ENCODE results near the gene GATAD2A. TPM values are rescaled to one million over a fixed set of nuclear protein-coding genes. Genes with fewer than 3 reads are reported as not detected.

Gene GATAD2A
- total RNA-seq, 1 experiment from 2014 or later = 189 TPM

DNA sequence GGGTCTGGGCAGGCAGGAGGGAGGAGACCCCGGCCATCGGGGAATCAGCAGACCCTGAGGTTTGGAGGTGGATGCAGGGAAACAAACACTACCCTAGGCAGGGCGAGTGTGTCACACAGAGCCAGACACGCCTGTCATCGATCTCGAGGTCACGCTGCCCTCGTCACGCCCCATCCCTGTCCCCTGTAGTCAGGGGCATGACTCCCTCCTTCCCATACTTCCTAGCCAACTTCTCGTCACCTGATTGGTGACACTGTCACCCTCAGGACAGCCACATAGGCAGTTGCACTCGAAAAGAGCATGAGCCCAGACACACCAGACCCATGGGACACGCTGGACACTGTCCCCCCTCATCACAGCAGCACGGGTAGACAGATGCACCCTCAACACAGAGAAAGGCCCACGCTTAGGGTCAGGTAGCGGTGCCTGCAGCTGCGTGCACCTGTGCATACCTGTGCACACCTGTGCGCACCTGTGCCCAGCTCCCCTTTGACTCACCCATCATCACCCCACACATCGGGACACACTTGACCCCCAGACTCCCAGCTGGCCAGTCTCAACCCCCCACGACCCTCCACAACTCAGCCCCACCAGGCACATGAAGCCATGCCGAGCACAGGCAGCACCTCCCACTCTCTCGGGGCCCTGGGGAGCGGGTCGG lies 144.5 kb downstream of the GATAD2A start:
- Histone ChIP-seq H3K79me2 (ENCODE audit: insufficient read depth, low read length) (no peaks in the 10 kb centered on the region), H3K9ac (ENCODE audit: extremely low read depth, insufficient read length, low read length) (no peak overlapping the region), H2BK120ac (ENCODE audit: low read depth, low read length, poor library complexity, severe bottlenecking) (no peak overlapping the region), H3K4ac (ENCODE audit: low read depth, low read length) (no peak overlapping the region), H4K5ac (ENCODE audit: insufficient read length, low read depth, low read length) (no peak overlapping the region), H4K91ac (ENCODE audit: insufficient read length, low read depth, low read length) (no peak overlapping the region), H3K18ac (ENCODE audit: insufficient read length, low read depth, low read length) (no peak overlapping the region), H3K4me2 (ENCODE audit: insufficient read depth, insufficient read length, low read length) (no peak overlapping the region), H3K23me2 (ENCODE audit: insufficient read length, low read depth, low read length, poor library complexity, severe bottlenecking) (no peaks in the 10 kb centered on the region), H3K4me1 (ENCODE audit: insufficient read depth, low read length) (no peaks in the 10 kb centered on the region), H2AFZ (ENCODE audit: low read length) (no peak overlapping the region), H4K20me1 (ENCODE audit: control insufficient read depth, insufficient read depth, insufficient read length) (no peaks in the 10 kb centered on the region), H2BK5ac (ENCODE audit: insufficient read length, low read length) (no peak overlapping the region), H3K23ac (ENCODE audit: insufficient read length, low read depth, low read length) (no peak overlapping the region), H3K27me3 (ENCODE audit: insufficient read depth, low read length) (no peaks in the 10 kb centered on the region), H3K56ac (ENCODE audit: insufficient read length, low read depth, low read length) (no peak overlapping the region), H3K14ac (ENCODE audit: insufficient read depth, low read length) (peak overlapping the region; percentile 3; the same call in 1 of the 2 replicates), H3K9me3 (ENCODE audit: control insufficient read depth, low read depth, low read length) (no peaks in the 10 kb centered on the region), H3K79me1 (ENCODE audit: insufficient read depth, low read depth, low read length, poor library complexity, severe bottlenecking) (no peaks in the 10 kb centered on the region), H2BK12ac (ENCODE audit: insufficient read length, low read depth, low read length) (no peak overlapping the region), H2BK15ac (ENCODE audit: low read depth, low read length) (no peak overlapping the region), H2BK20ac (ENCODE audit: low read depth, low read length, poor library complexity, severe bottlenecking) (no peak overlapping the region), H4K8ac (replicated peaks; ENCODE audit: insufficient read length, low read depth, low read length) (no peak overlapping the region), H3T11ph (ENCODE audit: low read length) (no peak overlapping the region), H3K27ac (ENCODE audit: insufficient read length, low read depth, low read length) (no peak overlapping the region), H2AK5ac (ENCODE audit: insufficient read length, low read length) (no peak overlapping the region)
- peaks cover 7% of the 10 kb centered on the region for H3K27me3 Mint-ChIP-seq (ENCODE audit: low read depth)
- WGBS (ENCODE audit: extremely low coverage, insufficient read length, low lambda C conversion rate) = no CpG with 5 or more reads among the region's 23 CpGs
- H3K4me3 Mint-ChIP-seq = no peak overlapping the region
- TF ChIP-seq, protein P1, sequence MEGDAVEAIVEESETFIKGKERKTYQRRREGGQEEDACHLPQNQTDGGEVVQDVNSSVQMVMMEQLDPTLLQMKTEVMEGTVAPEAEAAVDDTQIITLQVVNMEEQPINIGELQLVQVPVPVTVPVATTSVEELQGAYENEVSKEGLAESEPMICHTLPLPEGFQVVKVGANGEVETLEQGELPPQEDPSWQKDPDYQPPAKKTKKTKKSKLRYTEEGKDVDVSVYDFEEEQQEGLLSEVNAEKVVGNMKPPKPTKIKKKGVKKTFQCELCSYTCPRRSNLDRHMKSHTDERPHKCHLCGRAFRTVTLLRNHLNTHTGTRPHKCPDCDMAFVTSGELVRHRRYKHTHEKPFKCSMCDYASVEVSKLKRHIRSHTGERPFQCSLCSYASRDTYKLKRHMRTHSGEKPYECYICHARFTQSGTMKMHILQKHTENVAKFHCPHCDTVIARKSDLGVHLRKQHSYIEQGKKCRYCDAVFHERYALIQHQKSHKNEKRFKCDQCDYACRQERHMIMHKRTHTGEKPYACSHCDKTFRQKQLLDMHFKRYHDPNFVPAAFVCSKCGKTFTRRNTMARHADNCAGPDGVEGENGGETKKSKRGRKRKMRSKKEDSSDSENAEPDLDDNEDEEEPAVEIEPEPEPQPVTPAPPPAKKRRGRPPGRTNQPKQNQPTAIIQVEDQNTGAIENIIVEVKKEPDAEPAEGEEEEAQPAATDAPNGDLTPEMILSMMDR (conservative IDR thresholded peaks at IDR 0.05) = no peak
- H3K4me1 Mint-ChIP-seq = peaks cover 0 to 8% of the 10 kb centered on the region in 2 experiments; a peak in 2 of 4 replicates
- H3K9me3 Mint-ChIP-seq = no peaks in the 10 kb centered on the region; a peak in 1 of 5 replicates
- H3K27ac Mint-ChIP-seq = peak overlapping the region in 1 of 3 experiments; percentile 36; a peak in 3 of 7 replicates
- H3K36me3 Mint-ChIP-seq (ENCODE audit: insufficient read depth in 1 of 3, low read depth in 3 of 3) = no peaks in the 10 kb centered on the region; a peak in 1 of 7 replicates
- DNase-seq = no peak
